Loucy (cell line): Measurements from ENCODE around the gene LBH.

Experiments used
- H2AFZ ChIP-seq: fragments of 200-600 bp; sonication (generic); 2 replicates; pipeline ENCODE4 v1.6.0; 2016; ENCODE audit warnings: antibody characterized with exemption, mild to moderate bottlenecking, low read length, moderate library complexity
- H3F3A ChIP-seq: fragments of 200-600 bp; 2 replicates; pipeline ENCODE4 v1.6.0; 2016; ENCODE audit warnings: antibody characterized with exemption, low read depth, mild to moderate bottlenecking
- H3K27me3 ChIP-seq: fragments of 200-600 bp; sonication (generic); 2 replicates; pipeline ENCODE4 v1.6.1; 2014; ENCODE audit warnings: low read length, mild to moderate bottlenecking; ENCODE audit not compliant: insufficient read depth, poor library complexity, severe bottlenecking
- H3K36me3 ChIP-seq: fragments of 200-600 bp; sonication (generic); 2 replicates; pipeline ENCODE4 v1.6.1; 2016; ENCODE audit warnings: low read length; ENCODE audit not compliant: insufficient read depth
- H3K4me1 ChIP-seq: fragments of 200-600 bp; sonication (generic); 2 replicates; pipeline ENCODE4 v1.5.1; 2014; ENCODE audit warnings: low read length, mild to moderate bottlenecking; ENCODE audit not compliant: insufficient read depth, poor library complexity, severe bottlenecking
- H3K4me2 ChIP-seq: fragments of 200-600 bp; sonication (generic); 2 replicates; pipeline ENCODE4 v1.6.0; 2014; ENCODE audit warnings: antibody characterized with exemption, low read length, low read depth, mild to moderate bottlenecking; ENCODE audit not compliant: poor library complexity, severe bottlenecking
- H3K4me3 ChIP-seq: fragments of 200-600 bp; sonication (generic); 2 replicates; pipeline ENCODE4 v1.5.1; 2014; ENCODE audit warnings: low read length, mild to moderate bottlenecking, mixed read lengths; ENCODE audit not compliant: poor library complexity, severe bottlenecking
- H3K79me2 ChIP-seq: fragments of 200-600 bp; sonication (generic); 2 replicates; pipeline ENCODE4 v1.6.1; 2014; ENCODE audit warnings: low read length; ENCODE audit not compliant: insufficient read depth
- H3K9ac ChIP-seq: fragments of 200-600 bp; sonication (generic); 2 replicates; pipeline ENCODE4 v1.6.0; 2014; ENCODE audit warnings: mild to moderate bottlenecking, low read depth, low read length, moderate library complexity; ENCODE audit not compliant: poor library complexity, severe bottlenecking
- H3K9me2 ChIP-seq: fragments of 200-600 bp; sonication (generic); replicated peaks from 2 replicates; pipeline ENCODE4 v1.6.1; 2016; ENCODE audit warnings: low read depth, low read length, mixed read lengths
- H3K9me3 ChIP-seq: fragments of 200-600 bp; sonication (generic); 2 replicates; pipeline ENCODE4 v1.6.1; 2014; ENCODE audit warnings: mild to moderate bottlenecking, antibody characterized with exemption, low read length, low read depth; ENCODE audit not compliant: insufficient read depth
- H4K20me1 ChIP-seq: fragments of 200-600 bp; sonication (generic); 2 replicates; pipeline ENCODE4 v1.6.0; 2014; ENCODE audit warnings: antibody characterized with exemption, low read length, mild to moderate bottlenecking; ENCODE audit not compliant: insufficient read depth, poor library complexity, severe bottlenecking
- CTCF ChIP-seq: fragments of 200-600 bp; sonication (generic); conservative IDR thresholded peaks from 2 replicates; pipeline ENCODE4 v1.5.1; 2014; ENCODE audit warnings: mild to moderate bottlenecking, antibody characterized with exemption, low read length
- EZH2phosphoT487 ChIP-seq: fragments of 200-600 bp; IDR thresholded peaks from 2 replicates; pipeline ENCODE4 v1.6.1; 2018; ENCODE audit warnings: antibody characterized with exemption, mild to moderate bottlenecking, moderate library complexity, borderline replicate concordance

Gene LBH

GRCh38 chr2:30302566-30302965, 71.2 kb downstream of the LBH start:
- no peak overlapping the region for H3K4me2 ChIP-seq
- H3K9me3 ChIP-seq, result no peaks in the 10 kb centered on the region
- peak overlapping the region; percentile 43 for H3K9ac ChIP-seq
- no peaks in the 10 kb centered on the region for H3K27me3 ChIP-seq
- TF ChIP-seq EZH2phosphoT487 (no peak), CTCF (no peak)
- H3K79me2 ChIP-seq, result no peaks in the 10 kb centered on the region
- H2AFZ ChIP-seq, result peak overlapping the region; percentile 42; the same call in 1 of the 2 replicates
- no peaks in the 10 kb centered on the region for H3K36me3 ChIP-seq
- H4K20me1 ChIP-seq, result no peaks in the 10 kb centered on the region
- H3K4me1 ChIP-seq, result peaks cover 74% of the 10 kb centered on the region
- H3F3A ChIP-seq, result peaks cover 8% of the 10 kb centered on the region
- no peak overlapping the region for H3K4me3 ChIP-seq
- no peaks in the 10 kb centered on the region for H3K9me2 ChIP-seq

- H3K36me3 ChIP-seq, result no peaks in the 10 kb centered on the region
- H3K9ac ChIP-seq, result peak overlapping the region; percentile 43
- H3K79me2 ChIP-seq, result no peaks in the 10 kb centered on the region
- H4K20me1 ChIP-seq, result no peaks in the 10 kb centered on the region
- H3K9me2 ChIP-seq, result no peaks in the 10 kb centered on the region
- no peaks in the 10 kb centered on the region for H3K9me3 ChIP-seq
- peaks cover 8% of the 10 kb centered on the region for H3F3A ChIP-seq
- TF ChIP-seq CTCF, result no peak
- TF ChIP-seq EZH2phosphoT487, result no peak
- no peaks in the 10 kb centered on the region for H3K27me3 ChIP-seq
- H2AFZ ChIP-seq, result no peak overlapping the region
- peak overlapping the region; percentile 50 for H3K4me2 ChIP-seq
- peaks cover 72% of the 10 kb centered on the region for H3K4me1 ChIP-seq
- no peak overlapping the region for H3K4me3 ChIP-seq
These were observed 71.8 kb downstream of the LBH start for GRCh38 chr2:30303095-30303494.

GRCh38 chr2:30305235-30305634, 73.9 kb downstream of the LBH start:
- Histone ChIP-seq H3K4me3 (no peak overlapping the region), H2AFZ (no peak overlapping the region), H4K20me1 (no peaks in the 10 kb centered on the region), H3F3A (no peaks in the 10 kb centered on the region), H3K9me3 (no peaks in the 10 kb centered on the region), H3K27me3 (no peaks in the 10 kb centered on the region), H3K79me2 (no peaks in the 10 kb centered on the region), H3K36me3 (no peaks in the 10 kb centered on the region), H3K9ac (no peak overlapping the region), H3K4me2 (no peak overlapping the region), H3K9me2 (no peaks in the 10 kb centered on the region), H3K4me1 (peaks cover 53% of the 10 kb centered on the region)
- TF ChIP-seq EZH2phosphoT487, result no peak
- TF ChIP-seq CTCF, result no peak
